SK-N-SH treated with all-trans-retinoic acid at 6 μM for 48 hours (cell line): ENCODE results near the gene P2RX4.
"Not testable (repeated sequence)": the region's sequence is repeated elsewhere in the genome, so short reads cannot be mapped to it uniquely, and the experiment has no call there.

Experiments
- ATAC-seq: fragments of 200-7000 bp; cut with Tn5 transposase; 3 replicates; pipeline ENCODE4 v1.9.1; 2020; ENCODE audit warnings: mild to moderate bottlenecking, moderate library complexity
- ARNTL ChIP-seq: fragments of 450-650 bp; formaldehyde crosslinking; IDR thresholded peaks from 2 replicates; pipeline ENCODE4 v1.5.0; 2020; ENCODE audit warnings: low read depth, mild to moderate bottlenecking, moderate library complexity, borderline replicate concordance
- BACH2 ChIP-seq: fragments of 250-450 bp; sonication (Bioruptor Pico); IDR thresholded peaks from 2 replicates; pipeline ENCODE4 v1.9.0; 2021; ENCODE audit warnings: mild to moderate bottlenecking, borderline replicate concordance
- CREB5 ChIP-seq: fragments of 250-450 bp; sonication (Bioruptor Pico); IDR thresholded peaks from 2 replicates; pipeline ENCODE4 v1.5.1; 2020; ENCODE audit warnings: low read depth, mild to moderate bottlenecking, moderate library complexity
- CSDC2 ChIP-seq: fragments of 250-450 bp; sonication (Bioruptor Pico); IDR thresholded peaks from 2 replicates; pipeline ENCODE4 v1.5.0; 2020; ENCODE audit warnings: mild to moderate bottlenecking, moderate library complexity
- CSRNP3 ChIP-seq: fragments of 250-450 bp; sonication (Bioruptor Pico); IDR thresholded peaks from 2 replicates; pipeline ENCODE4 v1.5.1; 2021; ENCODE audit warnings: mild to moderate bottlenecking, moderate library complexity
- ESRRG ChIP-seq: fragments of 250-450 bp; sonication (Bioruptor Pico); IDR thresholded peaks from 2 replicates; pipeline ENCODE4 v1.6.1; 2021; ENCODE audit warnings: mild to moderate bottlenecking
- GLIS3 ChIP-seq: fragments of 250-450 bp; sonication (Bioruptor Pico); IDR thresholded peaks from 2 replicates; pipeline ENCODE4 v1.5.0; 2020; ENCODE audit warnings: mild to moderate bottlenecking, moderate library complexity
- ISL1 ChIP-seq: fragments of 250-450 bp; sonication (Bioruptor Pico); IDR thresholded peaks from 2 replicates; pipeline ENCODE4 v2.1.2; 2022; ENCODE audit warnings: mild to moderate bottlenecking, moderate library complexity
- OSR1 ChIP-seq: fragments of 250-450 bp; sonication (Bioruptor Pico); IDR thresholded peaks from 2 replicates; pipeline ENCODE4 v1.8.0; 2022; ENCODE audit warnings: moderate library complexity, mild to moderate bottlenecking, inconsistent platforms
- POU6F1 ChIP-seq: fragments of 250-450 bp; sonication (Bioruptor Pico); IDR thresholded peaks from 2 replicates; pipeline ENCODE4 v1.8.0; 2021; ENCODE audit warnings: low read depth, mild to moderate bottlenecking, moderate library complexity, borderline replicate concordance
- PPARA ChIP-seq: fragments of 250-450 bp; sonication (Bioruptor Pico); IDR thresholded peaks from 2 replicates; pipeline ENCODE4 v1.5.0; 2020; ENCODE audit warnings: mild to moderate bottlenecking, borderline replicate concordance
- RARB ChIP-seq: fragments of 250-450 bp; sonication (Bioruptor Pico); IDR thresholded peaks from 2 replicates; pipeline ENCODE4 v1.8.0; 2021; ENCODE audit warnings: mild to moderate bottlenecking, moderate library complexity
- SNAI2 ChIP-seq: fragments of 250-450 bp; sonication (Bioruptor Pico); IDR thresholded peaks from 2 replicates; pipeline ENCODE4 v1.5.0; 2020; ENCODE audit warnings: mild to moderate bottlenecking, moderate library complexity
- TCF4 ChIP-seq: fragments of 250-450 bp; sonication (Bioruptor Pico); IDR thresholded peaks from 2 replicates; pipeline ENCODE4 v1.8.0; 2021; ENCODE audit warnings: mild to moderate bottlenecking, moderate library complexity, borderline replicate concordance
- TOX ChIP-seq: fragments of 250-450 bp; sonication (Bioruptor Pico); IDR thresholded peaks from 2 replicates; pipeline ENCODE4 v1.8.0; 2021; ENCODE audit warnings: mild to moderate bottlenecking, moderate library complexity, borderline replicate concordance
- TSHZ2 ChIP-seq: fragments of 250-450 bp; sonication (Bioruptor Pico); IDR thresholded peaks from 2 replicates; pipeline ENCODE4 v1.5.0; 2020; ENCODE audit warnings: mild to moderate bottlenecking, moderate library complexity
- ZC3H10 ChIP-seq: fragments of 250-450 bp; sonication (Bioruptor Pico); IDR thresholded peaks from 2 replicates; pipeline ENCODE4 v1.5.1; 2021; ENCODE audit warnings: mild to moderate bottlenecking, moderate library complexity
- ZFP3 ChIP-seq: fragments of 250-450 bp; sonication (Bioruptor Pico); IDR thresholded peaks from 2 replicates; pipeline ENCODE4 v1.5.0; 2020; ENCODE audit warnings: mild to moderate bottlenecking, moderate library complexity
- ZFP30 ChIP-seq: fragments of 450-650 bp; formaldehyde crosslinking; IDR thresholded peaks from 2 replicates; pipeline ENCODE4 v1.5.0; 2022; ENCODE audit warnings: mild to moderate bottlenecking, moderate library complexity
- ZNF70 ChIP-seq: fragments of 450-650 bp; formaldehyde crosslinking; IDR thresholded peaks from 2 replicates; pipeline ENCODE4 v1.5.0; 2020; ENCODE audit warnings: mild to moderate bottlenecking, moderate library complexity
- ZNF8 ChIP-seq: fragments of 450-650 bp; formaldehyde crosslinking; IDR thresholded peaks from 2 replicates; pipeline ENCODE4 v1.5.0; 2020; ENCODE audit warnings: mild to moderate bottlenecking, moderate library complexity

P2RX4 gene

GRCh38 chr12:121162985-121163384 is 46.9 kb upstream of the P2RX4 start:
- TF ChIP-seq GLIS3 (CRISPR knock-in tag), result no peak
- TF ChIP-seq RARB, result no peak
- TF ChIP-seq ZNF8 (CRISPR knock-in tag), result no peak
- TF ChIP-seq ISL1 (CRISPR knock-in tag), result no peak
- TF ChIP-seq BACH2 (CRISPR knock-in tag), result no peak
- TF ChIP-seq ARNTL (CRISPR knock-in tag), result no peak
- TF ChIP-seq SNAI2, result no peak
- TF ChIP-seq OSR1 (CRISPR knock-in tag), result no peak
- no peak for TF ChIP-seq ESRRG
- TF ChIP-seq CSDC2 (CRISPR knock-in tag), result no peak
- TF ChIP-seq PPARA, result no peak
- no peak for TF ChIP-seq ZFP30 (CRISPR knock-in tag)
- no peak for TF ChIP-seq ZNF70 (CRISPR knock-in tag)
- no peak for TF ChIP-seq ZFP3
- no peak for TF ChIP-seq TSHZ2 (CRISPR knock-in tag)
- no peak for TF ChIP-seq CREB5 (CRISPR knock-in tag)
- TF ChIP-seq TOX (CRISPR knock-in tag), result no peak
- TF ChIP-seq ZC3H10 (CRISPR knock-in tag), result no peak
- no peak for ATAC-seq

GRCh38 chr12:121164839-121165238 is 45.1 kb upstream of the P2RX4 start:
- not testable (repeated sequence) for ATAC-seq

GRCh38 chr12:121165316-121165715 is 44.6 kb upstream of the P2RX4 start:
- no peak for TF ChIP-seq CSDC2 (CRISPR knock-in tag)
- no peak for TF ChIP-seq ZNF8 (CRISPR knock-in tag)
- TF ChIP-seq ARNTL (CRISPR knock-in tag), result no peak
- TF ChIP-seq GLIS3 (CRISPR knock-in tag), result no peak
- no peak for TF ChIP-seq TCF4 (CRISPR knock-in tag)
- TF ChIP-seq ESRRG, result no peak
- TF ChIP-seq POU6F1 (CRISPR knock-in tag), result no peak
- TF ChIP-seq ZFP30 (CRISPR knock-in tag), result no peak
- no peak for TF ChIP-seq SNAI2
- TF ChIP-seq ZC3H10 (CRISPR knock-in tag), result no peak
- no peak for TF ChIP-seq ZNF70 (CRISPR knock-in tag)
- TF ChIP-seq RARB, result no peak
- no peak for TF ChIP-seq TOX (CRISPR knock-in tag)
- TF ChIP-seq TSHZ2 (CRISPR knock-in tag), result no peak
- TF ChIP-seq PPARA, result no peak
- TF ChIP-seq OSR1 (CRISPR knock-in tag), result no peak
- no peak for TF ChIP-seq CSRNP3 (CRISPR knock-in tag)
- TF ChIP-seq ZFP3, result no peak
- no peak for ATAC-seq
